ENCODE measurements around the gene AMOTL1. TPM values are rescaled to one million over a fixed set of nuclear protein-coding genes. Genes with fewer than 3 reads are reported as not detected.

Gene AMOTL1
- total RNA-seq, 1 experiment from 2014 or later: 30.7 TPM

DNA sequence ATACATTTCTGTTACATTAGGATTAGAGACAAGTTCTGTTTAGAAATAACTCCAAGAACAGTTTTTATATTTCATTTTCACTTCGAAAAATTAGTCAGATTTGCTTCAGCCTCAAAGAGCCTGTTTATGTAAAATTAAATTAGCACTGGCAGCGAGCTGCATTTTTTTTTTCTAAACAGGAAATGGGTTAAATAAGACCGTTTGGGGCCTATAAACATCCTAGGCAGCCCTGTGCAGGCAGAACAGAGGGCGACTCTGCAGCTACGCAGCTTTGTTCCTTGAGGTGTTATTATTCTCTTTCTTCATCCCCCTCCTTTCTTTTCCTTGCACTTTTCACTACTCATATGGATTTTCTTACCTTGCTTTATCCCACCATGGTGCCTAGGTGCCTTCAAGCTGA lies 156.5 kb downstream of the AMOTL1 start:
- DNase-seq (ENCODE audit: low read depth): no peak

DNA sequence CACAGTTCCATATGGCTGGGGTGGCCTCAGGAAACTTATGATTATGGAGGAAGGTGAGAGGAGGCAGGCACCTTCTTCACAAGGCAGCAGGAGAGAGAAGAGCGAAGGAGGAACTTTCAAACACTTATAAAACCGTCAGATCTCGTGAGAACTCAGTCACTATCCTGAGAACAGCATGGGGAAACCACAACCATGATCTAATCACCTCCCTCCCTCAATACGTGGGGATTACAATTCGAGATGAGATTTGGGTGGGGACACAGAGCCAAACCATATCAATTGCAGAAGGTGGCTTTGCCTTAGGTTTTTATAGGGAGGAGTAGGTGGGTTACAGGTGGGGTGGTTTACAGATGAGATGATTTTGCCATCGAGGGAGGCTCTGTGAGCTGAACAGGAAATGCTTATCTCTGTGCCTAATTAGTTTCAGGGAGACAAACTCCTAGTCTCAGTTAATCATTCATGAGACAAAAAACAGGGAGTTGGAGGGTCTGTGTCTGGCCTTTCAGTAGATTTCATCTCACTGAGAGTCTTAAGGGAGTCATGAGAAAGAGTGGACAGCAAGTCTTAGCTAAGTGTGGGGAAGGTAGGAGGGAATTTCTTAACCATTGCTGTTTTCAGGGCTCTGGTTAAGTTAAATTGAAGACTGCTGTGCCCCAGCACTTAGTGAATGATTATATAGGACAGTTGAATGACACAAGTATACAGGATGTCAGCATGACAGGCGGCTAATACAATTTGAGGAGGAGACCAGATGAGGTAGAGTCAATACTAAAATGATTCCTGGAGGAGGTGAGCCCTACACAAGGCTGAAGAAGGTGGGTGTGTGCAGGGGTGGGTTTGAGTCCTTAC lies 157.5 kb downstream of the AMOTL1 start:
- DNase-seq (ENCODE audit: low read depth): no peak

DNA sequence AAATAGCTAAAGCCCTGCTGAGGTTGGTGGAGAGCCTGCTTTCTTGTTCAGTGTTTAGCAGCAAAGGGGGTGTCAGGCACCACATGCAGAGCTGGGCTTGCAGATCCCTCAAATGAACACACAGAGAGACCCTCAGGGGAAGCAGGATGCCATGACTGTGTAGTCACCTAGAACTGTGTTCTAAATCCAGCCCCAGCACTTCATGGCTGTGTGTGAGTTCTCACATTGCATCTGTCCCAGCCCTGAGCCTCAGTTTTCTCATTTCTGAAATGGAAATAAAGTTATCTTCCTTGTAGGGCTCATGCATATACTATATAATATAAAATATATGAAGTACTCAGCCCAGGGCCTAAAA lies 158.1 kb downstream of the AMOTL1 start:
- no peak for DNase-seq (ENCODE audit: low read depth)

Other genes starting within 250 kb of the AMOTL1 start
- 1.8 and 2.3 TPM in 2 replicates for gene FUT4, start 224.4 kb upstream of the AMOTL1 start, total RNA-seq (2014; rRNA removed; shearing (Covaris generic))
- 0.03 and 0.43 TPM in 2 replicates for gene PIWIL4, start 201.0 kb upstream of the AMOTL1 start, total RNA-seq (2014; rRNA removed; shearing (Covaris generic))
- gene CWC15, start 205.2 kb downstream of the AMOTL1 start, total RNA-seq (2014; rRNA removed; shearing (Covaris generic)): 50.1 and 58.3 TPM in 2 replicates
- gene KDM4D, start 205.4 kb downstream of the AMOTL1 start, total RNA-seq (2014; rRNA removed; shearing (Covaris generic)): 1.8 and 3.2 TPM in 2 replicates